ENCODE results near the gene KCTD2.

- no peak for TF ChIP-seq POLR2AphosphoS5 (IDR thresholded peaks at IDR 0.05)
- TF ChIP-seq CTCF (IDR thresholded peaks at IDR 0.05), result no peak
Observed at GRCh38 chr17:75012096-75012345, 35.0 kb upstream of the KCTD2 start.

Measured in esophagus muscularis mucosa (tissue), 3 donors.